GM18861 (cell line): ENCODE data around the gene PUM2.

ENCODE experiments used
- ATAC-seq: cut with Tn5 transposase; IDR thresholded peaks from one replicate; pipeline ENCODE4 v1.9.1; 2021; ENCODE audit not compliant: unreplicated experiment

PUM2 gene

GRCh38 chr2:20349513-20349921, 1.1 kb downstream of the PUM2 start:
- no peak for ATAC-seq

- no peak for ATAC-seq
These were observed 2.1 kb downstream of the PUM2 start for GRCh38 chr2:20348542-20348941.

GRCh38 chr2:20346565-20347381, 3.9 kb downstream of the PUM2 start:
- no peak for ATAC-seq

GRCh38 chr2:20343128-20343527, 7.5 kb downstream of the PUM2 start:
- ATAC-seq = no peak

GRCh38 chr2:20339012-20339411, 11.6 kb downstream of the PUM2 start:
- ATAC-seq = no peak

- ATAC-seq = no peak
These were observed 15.9 kb downstream of the PUM2 start for GRCh38 chr2:20334605-20335203.

- no peak for ATAC-seq
These were observed 16.9 kb downstream of the PUM2 start for GRCh38 chr2:20333738-20334137.

GRCh38 chr2:20330192-20330591, 20.5 kb downstream of the PUM2 start:
- ATAC-seq = no peak

- ATAC-seq = no peak
These were observed 23.3 kb downstream of the PUM2 start for GRCh38 chr2:20327370-20327769.

GRCh38 chr2:20326163-20326780, 24.4 kb downstream of the PUM2 start:
- peak; percentile 71 for ATAC-seq

- no peak for ATAC-seq
These were observed 27.9 kb downstream of the PUM2 start for GRCh38 chr2:20322527-20323300.

GRCh38 chr2:20317690-20318089, 33.0 kb downstream of the PUM2 start:
- no peak for ATAC-seq

GRCh38 chr2:20317197-20317596, 33.4 kb downstream of the PUM2 start:
- ATAC-seq = no peak

GRCh38 chr2:20314562-20315501, 35.8 kb downstream of the PUM2 start:
- ATAC-seq = no peak

- ATAC-seq = no peak
These were observed 37.0 kb downstream of the PUM2 start for GRCh38 chr2:20313659-20314058.

- no peak for ATAC-seq
These were observed 41.6 kb downstream of the PUM2 start for GRCh38 chr2:20309001-20309400.

GRCh38 chr2:20307311-20307710, 43.3 kb downstream of the PUM2 start:
- no peak for ATAC-seq

- no peak for ATAC-seq
These were observed 46.2 kb downstream of the PUM2 start for GRCh38 chr2:20304411-20304810.

GRCh38 chr2:20303966-20304365, 46.7 kb downstream of the PUM2 start:
- no peak for ATAC-seq

- ATAC-seq = no peak
These were observed 48.6 kb downstream of the PUM2 start for GRCh38 chr2:20302019-20302418.
